Measurements from ENCODE around the gene ABLIM2. TPM values are rescaled to one million over a fixed set of nuclear protein-coding genes. Genes with fewer than 3 reads are reported as not detected.

Gene ABLIM2
- total RNA-seq, 1 experiment from 2014 or later: 6.1 TPM

DNA sequence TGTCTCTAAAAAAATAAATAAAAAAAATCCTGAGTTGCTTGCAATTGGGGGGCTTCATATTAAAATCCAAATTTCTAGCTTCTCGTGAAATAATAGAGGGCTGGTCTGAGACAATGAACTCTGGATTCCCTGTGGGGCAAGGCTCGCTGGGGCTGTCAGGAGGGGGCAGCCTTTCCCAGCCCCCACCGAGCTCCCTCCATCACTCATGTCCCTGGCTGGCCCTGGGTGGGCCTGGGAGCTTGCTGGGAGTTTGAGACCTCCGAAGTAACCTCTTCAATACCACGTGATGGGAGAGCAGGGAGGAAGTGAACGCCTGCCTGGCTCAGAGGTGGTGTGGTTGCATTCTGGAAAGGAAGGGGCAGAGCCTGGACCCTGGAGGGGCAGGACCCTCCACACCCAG is 164.9 kb downstream of the ABLIM2 start:
- Histone ChIP-seq H3K9ac (ENCODE audit: low read length) (no peak overlapping the region), H3K9me2 (ENCODE audit: insufficient read depth) (no peaks in the 10 kb centered on the region), H3K27ac (ENCODE audit: low read depth, low read length) (no peak overlapping the region), H3K27me3 (ENCODE audit: insufficient read depth, low read length) (no peaks in the 10 kb centered on the region), H3K4me3 (replicated peaks in 1 of 2; ENCODE audit: low read depth in 1 of 2, low read length in 2 of 2) (no peak overlapping the region), H3K79me2 (ENCODE audit: insufficient read depth, low read length) (no peaks in the 10 kb centered on the region), H4K20me1 (ENCODE audit: insufficient read depth) (no peaks in the 10 kb centered on the region), H3K9me3 (ENCODE audit: control insufficient read depth in 1 of 2, insufficient read depth in 1 of 2, low read depth in 1 of 2, low read length in 2 of 2) (no peaks in the 10 kb centered on the region), H2AFZ (ENCODE audit: low read depth, low read length, poor library complexity, severe bottlenecking) (no peak overlapping the region), H3K4me2 (ENCODE audit: low read length) (no peak overlapping the region), H3K36me3 (ENCODE audit: control insufficient read depth in 1 of 2, insufficient read depth in 2 of 2, low read length in 2 of 2) (no peaks in the 10 kb centered on the region), H3K4me1 (ENCODE audit: control insufficient read depth in 1 of 2, insufficient read depth in 2 of 2, low read length in 2 of 2) (no peaks in the 10 kb centered on the region)
- DNase-seq (ENCODE audit: low read depth, low spot score): no peak
- POLR2A ChIA-PET: no interaction called here
- no peak for ATAC-seq
- intact Hi-C loops (cut with micrococcal nuclease): no loop called here
- RAD21 ChIA-PET (ENCODE audit: low non-redundant PET in 1 of 2, low total read pairs in 2 of 2, uncharacterized antibody in 2 of 2, unreplicated experiment in 2 of 2): no interaction called here
- TF ChIP-seq FOSL1 (IDR thresholded peaks at IDR 0.05; ENCODE audit: low read depth) (no peak), POLR2AphosphoS5 (IDR thresholded peaks at IDR 0.05; ENCODE audit: low read depth, low read length) (no peak), EZH2 (IDR thresholded peaks at IDR 0.05) (no peak), TCF7L2 (IDR thresholded peaks at IDR 0.05; ENCODE audit: borderline replicate concordance, extremely low read depth, insufficient read depth, insufficient read length) (no peak), ZNF274 (IDR thresholded peaks at IDR 0.05; ENCODE audit: low read depth, low read length) (no peak), ELF1 (IDR thresholded peaks at IDR 0.05; ENCODE audit: borderline replicate concordance, low read depth) (no peak), SRF (IDR thresholded peaks at IDR 0.05; ENCODE audit: low read depth) (no peak), SIN3A (IDR thresholded peaks at IDR 0.05; ENCODE audit: low read depth) (no peak), CEBPB (IDR thresholded peaks at IDR 0.05; ENCODE audit: low read depth) (no peak), POLR2A (IDR thresholded peaks at IDR 0.05; ENCODE audit: borderline replicate concordance, extremely low read depth, insufficient read depth, insufficient read length) (no peak), EZH2phosphoT487 (IDR thresholded peaks at IDR 0.05; ENCODE audit: borderline replicate concordance) (no peak), CBX3 (IDR thresholded peaks at IDR 0.05; ENCODE audit: low read depth) (no peak), YY1 (IDR thresholded peaks at IDR 0.05; ENCODE audit: extremely low read depth, insufficient replicate concordance, low read depth, low read length) (no peak), JUND (IDR thresholded peaks at IDR 0.05) (no peak), ATF3 (IDR thresholded peaks at IDR 0.05) (no peak), SP1 (IDR thresholded peaks at IDR 0.05; ENCODE audit: low read depth) (no peak), ZFX (IDR thresholded peaks at IDR 0.05) (no peak), REST (IDR thresholded peaks at IDR 0.05; ENCODE audit: low read depth) (no peak)
- TF ChIP-seq, protein P1, sequence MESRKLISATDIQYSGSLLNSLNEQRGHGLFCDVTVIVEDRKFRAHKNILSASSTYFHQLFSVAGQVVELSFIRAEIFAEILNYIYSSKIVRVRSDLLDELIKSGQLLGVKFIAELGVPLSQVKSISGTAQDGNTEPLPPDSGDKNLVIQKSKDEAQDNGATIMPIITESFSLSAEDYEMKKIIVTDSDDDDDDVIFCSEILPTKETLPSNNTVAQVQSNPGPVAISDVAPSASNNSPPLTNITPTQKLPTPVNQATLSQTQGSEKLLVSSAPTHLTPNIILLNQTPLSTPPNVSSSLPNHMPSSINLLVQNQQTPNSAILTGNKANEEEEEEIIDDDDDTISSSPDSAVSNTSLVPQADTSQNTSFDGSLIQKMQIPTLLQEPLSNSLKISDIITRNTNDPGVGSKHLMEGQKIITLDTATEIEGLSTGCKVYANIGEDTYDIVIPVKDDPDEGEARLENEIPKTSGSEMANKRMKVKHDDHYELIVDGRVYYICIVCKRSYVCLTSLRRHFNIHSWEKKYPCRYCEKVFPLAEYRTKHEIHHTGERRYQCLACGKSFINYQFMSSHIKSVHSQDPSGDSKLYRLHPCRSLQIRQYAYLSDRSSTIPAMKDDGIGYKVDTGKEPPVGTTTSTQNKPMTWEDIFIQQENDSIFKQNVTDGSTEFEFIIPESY (IDR thresholded peaks at IDR 0.05; ENCODE audit: extremely low read depth, insufficient replicate concordance, low read length): no peak
- TF ChIP-seq, protein P2, sequence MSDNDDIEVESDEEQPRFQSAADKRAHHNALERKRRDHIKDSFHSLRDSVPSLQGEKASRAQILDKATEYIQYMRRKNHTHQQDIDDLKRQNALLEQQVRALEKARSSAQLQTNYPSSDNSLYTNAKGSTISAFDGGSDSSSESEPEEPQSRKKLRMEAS (IDR thresholded peaks at IDR 0.05): no peak
- CTCF ChIA-PET: no interaction called here
- BruUV-seq (replicated peaks): no TSS peak
